SK-N-SH (cell line): Measurements from ENCODE around the gene KLF13. TPM values are rescaled to one million over a fixed set of nuclear protein-coding genes. Genes with fewer than 3 reads are reported as not detected.

Source experiments
- CTCF ChIA-PET: fragments of 300-600, 350-600 bp; formaldehyde crosslinking; extraction: SDS; loops from one replicate; lab custom pipeline; 2021; lab: Yijun Ruan, JAX
- POLR2A ChIA-PET: fragments of 350-600 bp; sonication (Branson Sonifier 250); formaldehyde crosslinking; extraction: SDS; loops from one replicate; lab custom pipeline; 2020; ENCODE audit warnings: antibody characterized with exemption, inconsistent platforms; lab: Yijun Ruan, JAX
- DNase-seq: peaks from one replicate; pipeline ENCODE4 v3.0.0; 2012
- H2AFZ ChIP-seq: fragments of 200-600 bp; sonication (generic); 2 replicates; pipeline ENCODE4 v1.8.1; 2016; ENCODE audit warnings: antibody characterized with exemption, mild to moderate bottlenecking, low read depth
- H3F3A ChIP-seq: fragments of 200-600 bp; sonication (generic); replicated peaks from 2 replicates; pipeline ENCODE3; 2016; ENCODE audit warnings: antibody characterized with exemption, mild to moderate bottlenecking; ENCODE audit not compliant: insufficient read depth
- H3K27ac ChIP-seq, 2 experiments: fragments of 200-500 bp in 1 of 2; fragments of 200-600 bp in 1 of 2; sonication (Bioruptor generic) in 1 of 2; sonication (generic), shearing (Covaris generic) in 1 of 2; 2 replicates each; pipeline versions ENCODE4 v1.5.1 to v1.6.1; 2014 to 2016; ENCODE audit warnings: low read depth in 2 of 2, inconsistent platforms in 1 of 2, low read length in 1 of 2, mild to moderate bottlenecking in 1 of 2, mixed read lengths in 1 of 2
- H3K27me3 ChIP-seq: fragments of 200-600 bp; sonication (generic), shearing (Covaris generic); 2 replicates; pipeline ENCODE4 v1.6.1; 2016; ENCODE audit warnings: mixed run types; ENCODE audit not compliant: insufficient read depth
- H3K36me3 ChIP-seq, 2 experiments: fragments of 200-500 bp in 1 of 2; fragments of 200-600 bp in 1 of 2; sonication (Bioruptor generic) in 1 of 2; sonication (generic) in 1 of 2; replicated peaks in 1 of 2; 2 replicates each; pipeline versions ENCODE3 to v1.5.1; 2014 to 2016; ENCODE audit warnings: low read length in 1 of 2, mild to moderate bottlenecking in 1 of 2; ENCODE audit not compliant: insufficient read depth in 2 of 2, control insufficient read depth in 1 of 2
- H3K4me1 ChIP-seq, 2 experiments: fragments of 200-500 bp in 1 of 2; fragments of 200-600 bp in 1 of 2; sonication (Bioruptor generic) in 1 of 2; sonication (generic), shearing (Covaris generic) in 1 of 2; 2 replicates each; pipeline versions ENCODE4 v1.5.1 to v1.6.1; 2014 to 2016; ENCODE audit warnings: low read depth in 1 of 2, low read length in 1 of 2, mixed run types in 1 of 2; ENCODE audit not compliant: insufficient read depth in 2 of 2, control insufficient read depth in 1 of 2
- H3K4me2 ChIP-seq: fragments of 200-600 bp; sonication (generic), shearing (Covaris generic); 2 replicates; pipeline ENCODE4 v1.6.1; 2017; ENCODE audit warnings: mixed run types
- H3K4me3 ChIP-seq, 2 experiments: fragments of 200-500 bp in 1 of 2; fragments of 200-600 bp in 1 of 2; sonication (Bioruptor generic) in 1 of 2; sonication (generic), shearing (Covaris generic) in 1 of 2; 2 replicates each; pipeline versions ENCODE4 v1.5.1 to v1.8.1; 2014 to 2016; ENCODE audit warnings: low read depth in 2 of 2, inconsistent platforms in 1 of 2, low read length in 1 of 2, mild to moderate bottlenecking in 1 of 2, mixed read lengths in 1 of 2, moderate library complexity in 1 of 2
- H3K79me2 ChIP-seq: fragments of 200-600 bp; sonication (generic); 2 replicates; pipeline ENCODE4 v1.8.1; 2017; ENCODE audit warnings: mild to moderate bottlenecking; ENCODE audit not compliant: insufficient read depth
- H3K9ac ChIP-seq: fragments of 200-600 bp; sonication (generic); 2 replicates; pipeline ENCODE4 v1.6.1; 2017; ENCODE audit warnings: mixed run types
- H3K9me2 ChIP-seq: fragments of 200-600 bp; sonication (generic); 2 replicates; pipeline ENCODE4 v1.6.1; 2017; ENCODE audit warnings: mixed run types
- H3K9me3 ChIP-seq: fragments of 200-600 bp; sonication (generic); 2 replicates; pipeline ENCODE4 v1.6.1; 2017; ENCODE audit warnings: mixed run types, mild to moderate bottlenecking, moderate library complexity
- H4K20me1 ChIP-seq: fragments of 200-600 bp; sonication (generic); 2 replicates; pipeline ENCODE4 v1.6.1; 2017; ENCODE audit warnings: mild to moderate bottlenecking, mixed run types; ENCODE audit not compliant: insufficient read depth
- CHD2 ChIP-seq: fragments of 150-350 bp; IDR thresholded peaks from 2 replicates; pipeline ENCODE4 v1.6.1; 2018; ENCODE audit warnings: low read length; ENCODE audit not compliant: partially characterized antibody
- CTCF ChIP-seq: fragments of 200-600 bp; sonication (generic); IDR thresholded peaks from 2 replicates; pipeline ENCODE4 v1.6.1; 2017; ENCODE audit warnings: antibody characterized with exemption, mild to moderate bottlenecking, moderate library complexity
- ELF1 ChIP-seq: IDR thresholded peaks from 2 replicates; pipeline ENCODE4 v1.4.0; 2012
- EP300 ChIP-seq, 2 experiments: IDR thresholded peaks; 2 replicates each; pipeline versions ENCODE4 v1.4.0 to v1.6.1; 2012; ENCODE audit warnings: borderline replicate concordance in 1 of 2, low read depth in 1 of 2, low read length in 1 of 2
- EZH2phosphoT487 ChIP-seq: fragments of 200-600 bp; sonication (generic); IDR thresholded peaks from 2 replicates; pipeline ENCODE4 v1.6.1; 2017; ENCODE audit warnings: low read depth, mixed run types, mild to moderate bottlenecking, antibody characterized with exemption, moderate library complexity, borderline replicate concordance
- GATA2 ChIP-seq: sonication (generic); formaldehyde crosslinking; IDR thresholded peaks from 2 replicates; pipeline ENCODE4 v1.5.0; 2020; ENCODE audit warnings: mild to moderate bottlenecking, missing genetic modification reagents
- JUND ChIP-seq: IDR thresholded peaks from 2 replicates; pipeline ENCODE4 v1.4.0; 2012
- MEF2A ChIP-seq: IDR thresholded peaks from 2 replicates; pipeline ENCODE4 v1.4.0; 2012; ENCODE audit warnings: low read depth, borderline replicate concordance
- MXI1 ChIP-seq: IDR thresholded peaks from 2 replicates; pipeline ENCODE4 v1.6.1; 2012; ENCODE audit warnings: mild to moderate bottlenecking, low read depth, low read length, improper control_type of control experiment
- NFIC ChIP-seq: IDR thresholded peaks from 2 replicates; pipeline ENCODE4 v1.4.0; 2012; ENCODE audit warnings: borderline replicate concordance
- POLR2AphosphoS5 ChIP-seq: IDR thresholded peaks from 2 replicates; pipeline ENCODE4 v1.6.1; 2012; ENCODE audit warnings: low read depth, low read length
- RAD21 ChIP-seq: IDR thresholded peaks from 2 replicates; pipeline ENCODE4 v1.6.1; 2012; ENCODE audit warnings: mild to moderate bottlenecking, low read length
- RFX5 ChIP-seq: IDR thresholded peaks from 2 replicates; pipeline ENCODE4 v1.6.1; 2012; ENCODE audit warnings: mild to moderate bottlenecking, improper control_type of control experiment, low read length
- SIN3A ChIP-seq: IDR thresholded peaks from 2 replicates; pipeline ENCODE4 v1.6.1; 2012; ENCODE audit warnings: low read depth, mild to moderate bottlenecking, low read length, moderate library complexity, borderline replicate concordance
- SMC3 ChIP-seq: IDR thresholded peaks from 2 replicates; pipeline ENCODE4 v1.6.1; 2012; ENCODE audit warnings: low read depth, low read length, improper control_type of control experiment
- TAF1 ChIP-seq: IDR thresholded peaks from 2 replicates; pipeline ENCODE4 v1.6.1; 2012; ENCODE audit warnings: low read depth, mild to moderate bottlenecking, low read length, moderate library complexity, borderline replicate concordance
- TCF12 ChIP-seq: IDR thresholded peaks from 2 replicates; pipeline ENCODE4 v1.4.0; 2012
- TEAD4 ChIP-seq: IDR thresholded peaks from 2 replicates; pipeline ENCODE4 v1.4.0; 2012; ENCODE audit warnings: mild to moderate bottlenecking, borderline replicate concordance; ENCODE audit not compliant: insufficient read depth
- USF1 ChIP-seq: IDR thresholded peaks from 2 replicates; pipeline ENCODE4 v1.4.0; 2012; ENCODE audit warnings: low read depth, borderline replicate concordance
- YY1 ChIP-seq: IDR thresholded peaks from 2 replicates; pipeline ENCODE4 v1.4.0; 2012; ENCODE audit warnings: low read depth, mild to moderate bottlenecking
- ZBTB33 ChIP-seq: IDR thresholded peaks from 2 replicates; pipeline ENCODE4 v1.4.0; 2012; ENCODE audit warnings: low read depth, borderline replicate concordance
- WGBS: methylation state at CpG from one replicate; pipeline ENCODE4 v1.1.6; 2017; ENCODE audit warnings: low lambda C conversion rate; 5-methylcytosine and 5-hydroxymethylcytosine counted together
- polyA plus RNA-seq, 3 experiments: library from polyadenylated mRNA; depleted of rRNA; stranded (reverse); fragments of >200 nt; gene quantifications; 2 replicates each; pipeline ENCODE4 v1.2.3, GENCODE V29; 2012
- TF ChIP-seq, protein P1 (sequence below): fragments of 150-350 bp; IDR thresholded peaks from 2 replicates; pipeline ENCODE4 v1.6.1; 2017; ENCODE audit warnings: antibody characterized with exemption, low read length, low read depth, borderline replicate concordance

KLF13 gene
- polyA plus RNA-seq, 1 of the 3 experiments (the other 2 are of a cell fraction), result 7.1 TPM

GRCh38 chr15:31341071-31341470, 14.4 kb downstream of the KLF13 start:
- no peak overlapping the region for H3K4me2 ChIP-seq
- H3K4me1 ChIP-seq, result peaks cover 16 to 87% of the 10 kb centered on the region in 2 experiments; a peak in 3 of 4 replicates
- H3K9me3 ChIP-seq, result no peaks in the 10 kb centered on the region
- TF ChIP-seq, protein P1, sequence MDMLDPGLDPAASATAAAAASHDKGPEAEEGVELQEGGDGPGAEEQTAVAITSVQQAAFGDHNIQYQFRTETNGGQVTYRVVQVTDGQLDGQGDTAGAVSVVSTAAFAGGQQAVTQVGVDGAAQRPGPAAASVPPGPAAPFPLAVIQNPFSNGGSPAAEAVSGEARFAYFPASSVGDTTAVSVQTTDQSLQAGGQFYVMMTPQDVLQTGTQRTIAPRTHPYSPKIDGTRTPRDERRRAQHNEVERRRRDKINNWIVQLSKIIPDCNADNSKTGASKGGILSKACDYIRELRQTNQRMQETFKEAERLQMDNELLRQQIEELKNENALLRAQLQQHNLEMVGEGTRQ, result no peak
- TF ChIP-seq RAD21 (no peak), JUND (no peak), USF1 (no peak), MEF2A (no peak), CTCF (no peak), MXI1 (no peak), SMC3 (no peak), GATA2 (CRISPR knock-in tag) (no peak), SIN3A (no peak)
- peaks cover 6% of the 10 kb centered on the region for H3F3A ChIP-seq
- H3K9me2 ChIP-seq, result no peaks in the 10 kb centered on the region
- no peak overlapping the region for H3K27ac ChIP-seq
- POLR2A ChIA-PET, result no interaction called here
- CTCF ChIA-PET, result interaction anchor here (1.1 kb wide), 1 partner anchor 126 kb away, joined by 3 read pairs; no protein-coding TSS in a partner anchor
- H3K4me3 ChIP-seq, result no peak overlapping the region
- H2AFZ ChIP-seq, result no peak overlapping the region
- no peak overlapping the region for H3K9ac ChIP-seq
- no peak for DNase-seq
- peaks cover 68% of the 10 kb centered on the region for H3K79me2 ChIP-seq
- peaks cover 99% of the 10 kb centered on the region for H4K20me1 ChIP-seq
- no peaks in the 10 kb centered on the region for H3K27me3 ChIP-seq
- WGBS, result 93% methylated on average over 4 of the region's 4 CpGs
- no peaks in the 10 kb centered on the region for H3K36me3 ChIP-seq

GRCh38 chr15:31341496-31342195, 15.0 kb downstream of the KLF13 start:
- Histone ChIP-seq H3K36me3 (no peaks in the 10 kb centered on the region), H4K20me1 (peaks cover 99% of the 10 kb centered on the region), H3K4me2 (no peak overlapping the region), H3K9me3 (no peaks in the 10 kb centered on the region), H3K9ac (no peak overlapping the region), H3K27me3 (no peaks in the 10 kb centered on the region), H3K4me3 (no peak overlapping the region), H3K9me2 (no peaks in the 10 kb centered on the region), H3K79me2 (peaks cover 62% of the 10 kb centered on the region), H2AFZ (no peak overlapping the region), H3K4me1 (peaks cover 16 to 87% of the 10 kb centered on the region in 2 experiments; a peak in 3 of 4 replicates), H3F3A (peaks cover 6% of the 10 kb centered on the region), H3K27ac (no peak overlapping the region; a peak in 1 of 4 replicates)
- no peak for DNase-seq
- 97% methylated on average over 3 of the region's 4 CpGs for WGBS
- ChIA-PET POLR2A (no interaction called here), CTCF (interaction anchor here (1.0 kb wide), 1 partner anchor 212 kb away, joined by 3 read pairs; no protein-coding TSS in a partner anchor)
- TF ChIP-seq ELF1, result no peak
- TF ChIP-seq TAF1, result no peak
- TF ChIP-seq EP300 (IDR thresholded peaks at IDR 0.05; ENCODE audit: borderline replicate concordance in 1 of 2, low read depth in 1 of 2, low read length in 1 of 2), result no peak
- TF ChIP-seq RAD21, result no peak
- TF ChIP-seq CHD2, result no peak
- TF ChIP-seq YY1, result no peak
- TF ChIP-seq POLR2AphosphoS5, result no peak
- TF ChIP-seq NFIC, result no peak
- TF ChIP-seq RFX5, result no peak
- no peak for TF ChIP-seq ZBTB33
- no peak for TF ChIP-seq EZH2phosphoT487
- no peak for TF ChIP-seq TCF12
- no peak for TF ChIP-seq TEAD4
- no peak for TF ChIP-seq MEF2A
